AG09309 (cell line): ENCODE results near the gene DCAF4.

Experiments used
- DNase-seq: peaks from one replicate; pipeline ENCODE4 v3.0.0-alpha.2; 2010; ENCODE audit warnings: low read depth
- H3K4me3 ChIP-seq: 2 replicates; pipeline ENCODE4 v1.5.1; 2011; ENCODE audit warnings: mild to moderate bottlenecking, low read depth, low read length, moderate library complexity; ENCODE audit not compliant: control insufficient read depth
- TF ChIP-seq, protein P1 (sequence below): IDR thresholded peaks from 2 replicates; pipeline ENCODE4 v1.5.1; 2011; ENCODE audit warnings: mild to moderate bottlenecking, low read depth, low read length, inconsistent platforms; ENCODE audit not compliant: insufficient read depth, control insufficient read depth; ENCODE audit errors: missing control alignments

DCAF4 gene

GRCh38 chr14:72926292-72927028, at the start of gene DCAF4:
TSS of gene DCAF4 (plus strand) at chr14:72926464. CDS start at chr14:72937979, 11,515 bp downstream.
- DNase-seq: peak; percentile 86
- peak within 1 kb of the TSS; percentile 68 for H3K4me3 ChIP-seq
- TF ChIP-seq, protein P1, sequence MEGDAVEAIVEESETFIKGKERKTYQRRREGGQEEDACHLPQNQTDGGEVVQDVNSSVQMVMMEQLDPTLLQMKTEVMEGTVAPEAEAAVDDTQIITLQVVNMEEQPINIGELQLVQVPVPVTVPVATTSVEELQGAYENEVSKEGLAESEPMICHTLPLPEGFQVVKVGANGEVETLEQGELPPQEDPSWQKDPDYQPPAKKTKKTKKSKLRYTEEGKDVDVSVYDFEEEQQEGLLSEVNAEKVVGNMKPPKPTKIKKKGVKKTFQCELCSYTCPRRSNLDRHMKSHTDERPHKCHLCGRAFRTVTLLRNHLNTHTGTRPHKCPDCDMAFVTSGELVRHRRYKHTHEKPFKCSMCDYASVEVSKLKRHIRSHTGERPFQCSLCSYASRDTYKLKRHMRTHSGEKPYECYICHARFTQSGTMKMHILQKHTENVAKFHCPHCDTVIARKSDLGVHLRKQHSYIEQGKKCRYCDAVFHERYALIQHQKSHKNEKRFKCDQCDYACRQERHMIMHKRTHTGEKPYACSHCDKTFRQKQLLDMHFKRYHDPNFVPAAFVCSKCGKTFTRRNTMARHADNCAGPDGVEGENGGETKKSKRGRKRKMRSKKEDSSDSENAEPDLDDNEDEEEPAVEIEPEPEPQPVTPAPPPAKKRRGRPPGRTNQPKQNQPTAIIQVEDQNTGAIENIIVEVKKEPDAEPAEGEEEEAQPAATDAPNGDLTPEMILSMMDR: no peak

DNA sequence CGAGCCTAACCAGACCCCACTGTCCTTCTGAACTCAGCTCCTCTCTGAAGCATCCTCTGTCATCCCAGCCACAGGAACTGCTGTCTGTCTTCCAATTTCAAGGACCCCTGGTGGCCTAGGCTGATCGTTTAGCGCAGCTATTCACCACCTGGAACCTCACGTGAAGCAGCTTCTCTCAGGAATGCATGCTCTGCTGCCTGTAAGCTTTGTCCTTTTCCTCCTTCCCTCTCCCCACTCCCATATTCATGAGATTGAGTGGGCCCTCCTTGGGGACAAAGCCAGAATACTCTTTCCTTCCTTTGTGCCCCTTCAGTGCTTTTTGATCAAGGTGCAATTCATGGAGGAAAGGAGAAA, 49.6 kb upstream of the DCAF4 start:
- no peak overlapping the region for H3K4me3 ChIP-seq
- TF ChIP-seq, protein P1: no peak
- no peak for DNase-seq

- DNase-seq: no peak
- no peak overlapping the region for H3K4me3 ChIP-seq
- TF ChIP-seq, protein P1: no peak
Measured at GRCh38 chr14:72878746-72879145, 47.5 kb upstream of the DCAF4 start.

DNA sequence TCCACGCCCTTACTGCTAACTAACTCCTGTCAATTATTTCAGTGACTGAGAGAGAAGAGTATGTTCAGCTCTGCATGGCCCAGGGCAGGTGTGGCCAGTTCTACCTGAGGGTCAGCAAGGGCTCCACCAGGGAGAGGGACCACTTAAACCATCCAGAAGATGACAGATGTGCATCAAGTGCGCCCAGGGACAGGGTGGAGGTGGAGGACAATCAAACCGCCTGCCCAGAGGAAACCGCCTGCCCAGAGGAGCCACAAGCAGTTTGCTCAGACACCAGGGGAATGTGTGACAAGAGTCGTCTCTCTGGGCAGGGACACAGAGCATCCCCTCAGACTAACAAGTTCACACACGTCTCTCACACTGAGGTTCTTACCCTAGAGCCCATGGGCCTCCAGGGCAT, 46.8 kb upstream of the DCAF4 start:
- no peak for DNase-seq
- TF ChIP-seq, protein P1: no peak
- H3K4me3 ChIP-seq: no peak overlapping the region

- TF ChIP-seq, protein P1: no peak
- no peak overlapping the region for H3K4me3 ChIP-seq
- no peak for DNase-seq
Measured at GRCh38 chr14:72880164-72880563, 46.1 kb upstream of the DCAF4 start.

DNA sequence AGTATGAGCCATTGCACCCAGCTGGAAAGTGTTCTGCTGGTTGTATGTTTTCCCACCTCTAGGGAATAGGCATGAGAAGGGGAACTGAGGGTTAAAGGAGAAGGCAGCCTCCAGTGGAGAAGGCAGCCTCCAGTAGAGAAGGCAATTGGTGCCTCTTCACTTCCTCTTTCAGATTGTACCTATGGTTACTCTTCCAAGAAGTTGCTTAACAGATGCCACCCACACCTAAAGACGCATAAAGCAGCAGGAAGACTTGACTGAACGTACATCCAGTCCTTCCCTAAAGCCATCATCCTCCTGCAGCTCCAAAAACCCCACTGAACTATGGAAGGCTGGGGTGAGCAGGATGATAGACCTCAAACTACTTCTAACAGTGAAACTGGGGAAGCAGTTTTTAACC, 45.4 kb upstream of the DCAF4 start:
- TF ChIP-seq, protein P1: no peak
- DNase-seq: no peak
- no peak overlapping the region for H3K4me3 ChIP-seq

GRCh38 chr14:72881543-72881942, 44.7 kb upstream of the DCAF4 start:
- TF ChIP-seq, protein P1: no peak
- no peak for DNase-seq
- no peak overlapping the region for H3K4me3 ChIP-seq
